Mesothelial cell of epicardium (in vitro differentiated cells): ENCODE measurements around the gene RIPOR3. TPM values are rescaled to one million over a fixed set of nuclear protein-coding genes. Genes with fewer than 3 reads are reported as not detected.

Experiments
- DNase-seq, 2 experiments: peaks; one replicate each; pipeline ENCODE4 v3.0.0; 2021; ENCODE audit warnings: low spot score in 2 of 2; ENCODE audit not compliant: unreplicated experiment in 2 of 2
- H3K27ac Mint-ChIP-seq: 2 replicates; pipeline ENCODE4 v1.8.0; 2021; ENCODE audit warnings: mixed read lengths
- H3K27me3 Mint-ChIP-seq: 2 replicates; pipeline ENCODE4 v1.8.0; 2021; ENCODE audit warnings: low read depth, mixed read lengths
- H3K36me3 Mint-ChIP-seq: 2 replicates; pipeline ENCODE4 v1.8.0; 2021; ENCODE audit warnings: mixed read lengths
- H3K4me1 Mint-ChIP-seq: 2 replicates; pipeline ENCODE4 v1.8.0; 2021; ENCODE audit warnings: mixed read lengths
- H3K4me3 Mint-ChIP-seq: 2 replicates; pipeline ENCODE4 v1.8.0; 2021; ENCODE audit warnings: mild to moderate bottlenecking, moderate library complexity, mixed read lengths
- H3K9me3 Mint-ChIP-seq: 2 replicates; pipeline ENCODE4 v1.8.0; 2021; ENCODE audit warnings: mixed read lengths
- CTCF ChIP-seq: fragments of 200-600 bp; sonication (generic); IDR thresholded peaks from one replicate; pipeline ENCODE4 v1.5.0; 2021; ENCODE audit warnings: antibody characterized with exemption; ENCODE audit not compliant: unreplicated experiment
- total RNA-seq: library from RNA; stranded (reverse); gene quantifications from 3 replicates; pipeline ENCODE4 v1.2.1, GENCODE V29; 2021

Gene RIPOR3
- total RNA-seq, 1 donor from 2014 or later, result 18.8 TPM

GRCh38 chr20:50561379-50562078, 129.8 kb downstream of the RIPOR3 start:
- Mint-ChIP-seq H3K4me1 (peaks cover 31% of the 10 kb centered on the region), H3K9me3 (no peaks in the 10 kb centered on the region), H3K36me3 (peaks cover 8% of the 10 kb centered on the region), H3K27ac (peak overlapping the region; percentile 81), H3K4me3 (peak overlapping the region; percentile 8), H3K27me3 (no peaks in the 10 kb centered on the region)
- no peak for TF ChIP-seq CTCF
- peak in 1 of 2 experiments; percentile 46 for DNase-seq

GRCh38 chr20:50560867-50561266, 130.5 kb downstream of the RIPOR3 start:
- no peaks in the 10 kb centered on the region for H3K27me3 Mint-ChIP-seq
- peaks cover 31% of the 10 kb centered on the region for H3K4me1 Mint-ChIP-seq
- no peak for DNase-seq
- TF ChIP-seq CTCF, result no peak
- H3K9me3 Mint-ChIP-seq, result no peaks in the 10 kb centered on the region
- H3K4me3 Mint-ChIP-seq, result no peak overlapping the region
- H3K36me3 Mint-ChIP-seq, result peaks cover 8% of the 10 kb centered on the region
- peak overlapping the region; percentile 81 for H3K27ac Mint-ChIP-seq

- H3K4me3 Mint-ChIP-seq, result no peak overlapping the region
- H3K4me1 Mint-ChIP-seq, result peaks cover 26% of the 10 kb centered on the region
- no peak for TF ChIP-seq CTCF
- H3K27ac Mint-ChIP-seq, result peak overlapping the region; percentile 60
- DNase-seq, result no peak
- H3K9me3 Mint-ChIP-seq, result no peaks in the 10 kb centered on the region
- peaks cover 11% of the 10 kb centered on the region for H3K36me3 Mint-ChIP-seq
- no peaks in the 10 kb centered on the region for H3K27me3 Mint-ChIP-seq
These were observed 131.3 kb downstream of the RIPOR3 start for GRCh38 chr20:50559856-50560638.

- Mint-ChIP-seq H3K9me3 (no peaks in the 10 kb centered on the region), H3K27ac (no peak overlapping the region), H3K4me1 (peaks cover 24% of the 10 kb centered on the region), H3K27me3 (no peaks in the 10 kb centered on the region), H3K36me3 (peaks cover 11% of the 10 kb centered on the region), H3K4me3 (no peak overlapping the region)
- DNase-seq, result no peak
- TF ChIP-seq CTCF, result no peak
These were observed 132.2 kb downstream of the RIPOR3 start for GRCh38 chr20:50559149-50559548.

- Mint-ChIP-seq H3K9me3 (no peaks in the 10 kb centered on the region), H3K27me3 (no peaks in the 10 kb centered on the region), H3K27ac (no peak overlapping the region), H3K4me1 (peaks cover 24% of the 10 kb centered on the region), H3K4me3 (no peak overlapping the region), H3K36me3 (peaks cover 11% of the 10 kb centered on the region)
- TF ChIP-seq CTCF, result no peak
- no peak for DNase-seq
These were observed 132.8 kb downstream of the RIPOR3 start for GRCh38 chr20:50558483-50558925.
